Endothelial cell of umbilical vein (primary cell): ENCODE measurements around the gene GDA. TPM values are rescaled to one million over a fixed set of nuclear protein-coding genes. Genes with fewer than 3 reads are reported as not detected.

Experiments used
- BruUV-seq: library from RNA; stranded (reverse); fragments of 400-500 nt; replicated peaks from 2 replicates; lab custom pipeline; 2021; lab: Mats Ljungman, UMichigan
- CTCF ChIA-PET: fragments of 300-600, 350-600 bp; sonication (Branson Sonifier 250); formaldehyde crosslinking; loops from one replicate; lab custom pipeline; 2021; ENCODE audit warnings: antibody characterized with exemption, inconsistent platforms; lab: Charles Lee
- POLR2A ChIA-PET: fragments of 300-600, 350-600 bp; sonication (Branson Sonifier 250); formaldehyde crosslinking; loops from one replicate; lab custom pipeline; 2021; ENCODE audit warnings: antibody characterized with exemption, inconsistent platforms; lab: Charles Lee
- DNase-seq: peaks from one replicate; pipeline ENCODE4 v3.0.0-alpha.2; 2011; ENCODE audit warnings: low read depth, low spot score
- FAIRE-seq: peaks from 2 replicates; lab custom pipeline; 2011; peaks lifted over from hg19 to GRCh38; lab: Jason Lieb, UNC
- H2AFZ ChIP-seq: 2 replicates; pipeline ENCODE4 v1.6.0; 2012; ENCODE audit warnings: low read depth, low read length, control low read depth, inconsistent platforms
- H3K27ac ChIP-seq: 2 replicates; pipeline ENCODE4 v1.5.1; 2011; ENCODE audit warnings: low read depth, mild to moderate bottlenecking, control low read depth, low read length, moderate library complexity; ENCODE audit not compliant: insufficient read depth
- H3K27me3 ChIP-seq, 2 experiments: 2 replicates each; pipeline versions ENCODE4 v1.6.0 to v1.6.1; 2011; ENCODE audit warnings: low read length in 2 of 2, mixed read lengths in 1 of 2; ENCODE audit not compliant: control insufficient read depth in 2 of 2, insufficient read depth in 2 of 2
- H3K36me3 ChIP-seq, 2 experiments: 2 replicates in 1 of 2; 3 replicates in 1 of 2; pipeline ENCODE4 v1.5.1; 2011; ENCODE audit warnings: low read length in 2 of 2, mild to moderate bottlenecking in 1 of 2, moderate library complexity in 1 of 2; ENCODE audit not compliant: control insufficient read depth in 2 of 2, insufficient read depth in 2 of 2; ENCODE audit errors: extremely low read depth in 1 of 2
- H3K4me1 ChIP-seq: 3 replicates; pipeline ENCODE4 v1.5.1; 2011; ENCODE audit warnings: mild to moderate bottlenecking, low read length; ENCODE audit not compliant: control insufficient read depth, insufficient read depth; ENCODE audit errors: extremely low read depth
- H3K4me2 ChIP-seq: 2 replicates; pipeline ENCODE4 v1.6.1; 2011; ENCODE audit warnings: low read length, control low read depth, mixed read lengths; ENCODE audit not compliant: insufficient read depth
- H3K4me3 ChIP-seq, 3 experiments: fragments of 200-600 bp in 1 of 3; sonication (generic), shearing (Covaris generic) in 1 of 3; replicated peaks in 1 of 3; 2 replicates each; pipeline ENCODE4 v1.5.1; 2011 to 2016; ENCODE audit warnings: control low read depth in 3 of 3, low read length in 3 of 3, mild to moderate bottlenecking in 2 of 3, inconsistent platforms in 1 of 3, low read depth in 1 of 3, moderate library complexity in 1 of 3; ENCODE audit not compliant: insufficient read depth in 1 of 3
- H3K79me2 ChIP-seq: 2 replicates; pipeline ENCODE4 v1.6.0; 2012; ENCODE audit warnings: low read length, inconsistent platforms; ENCODE audit not compliant: control insufficient read depth, insufficient read depth
- H3K9ac ChIP-seq: replicated peaks from 2 replicates; pipeline ENCODE3; 2011; ENCODE audit warnings: low read length, control low read depth; ENCODE audit not compliant: insufficient read depth; ENCODE audit errors: extremely low read depth
- H3K9me1 ChIP-seq: replicated peaks from 3 replicates; pipeline ENCODE4 v1.6.0; 2011; ENCODE audit warnings: mild to moderate bottlenecking, low read length; ENCODE audit not compliant: control insufficient read depth, insufficient read depth; ENCODE audit errors: extremely low read depth
- H3K9me3 ChIP-seq: replicated peaks from 2 replicates; pipeline ENCODE4 v1.5.1; 2012; ENCODE audit warnings: low read length, inconsistent platforms; ENCODE audit not compliant: control insufficient read depth, insufficient read depth
- H4K20me1 ChIP-seq: replicated peaks from 2 replicates; pipeline ENCODE3; 2011; ENCODE audit warnings: mild to moderate bottlenecking, low read length; ENCODE audit not compliant: control insufficient read depth, insufficient read depth; ENCODE audit errors: extremely low read depth
- CTCF ChIP-seq, 2 donors: IDR thresholded peaks; 1 replicate in 1 of 2; 2 replicates in 1 of 2; pipeline ENCODE4 v1.5.1; 2011; ENCODE audit warnings: low read length in 2 of 2, mild to moderate bottlenecking in 2 of 2, moderate library complexity in 2 of 2, control low read depth in 1 of 2, inconsistent platforms in 1 of 2, low read depth in 1 of 2; ENCODE audit not compliant: insufficient read depth in 1 of 2; ENCODE audit errors: extremely low read depth in 1 of 2
- EZH2 ChIP-seq: IDR thresholded peaks from 2 replicates; pipeline ENCODE4 v1.6.1; 2012; ENCODE audit warnings: borderline replicate concordance, low read depth, mild to moderate bottlenecking, moderate library complexity, low read length, inconsistent platforms; ENCODE audit not compliant: severe bottlenecking
- FOS ChIP-seq: IDR thresholded peaks from 2 replicates; pipeline ENCODE4 v1.6.1; 2011; ENCODE audit warnings: mild to moderate bottlenecking, low read length, moderate library complexity, borderline replicate concordance; ENCODE audit not compliant: insufficient read depth
- GATA2 ChIP-seq: IDR thresholded peaks from 2 replicates; pipeline ENCODE4 v1.7.0; 2011; ENCODE audit warnings: low read depth, mild to moderate bottlenecking, moderate library complexity, mixed read lengths, low read length; ENCODE audit not compliant: insufficient read length, insufficient read depth
- JUN ChIP-seq: IDR thresholded peaks from 2 replicates; pipeline ENCODE4 v1.6.1; 2011; ENCODE audit warnings: borderline replicate concordance, low read depth; ENCODE audit not compliant: insufficient read length, insufficient read depth
- MAX ChIP-seq: IDR thresholded peaks from 2 replicates; pipeline ENCODE4 v1.6.1; 2011; ENCODE audit not compliant: insufficient read depth, insufficient read length
- MYC ChIP-seq: IDR thresholded peaks from one replicate; pipeline ENCODE4 v1.6.1; 2011; ENCODE audit warnings: mild to moderate bottlenecking, low read depth, low read length
- POLR2A ChIP-seq: IDR thresholded peaks from 2 replicates; pipeline ENCODE4 v1.6.1; 2012; ENCODE audit warnings: low read depth, mild to moderate bottlenecking, control low read depth, low read length
- POLR2AphosphoS5 ChIP-seq: IDR thresholded peaks from 2 replicates; pipeline ENCODE4 v1.6.1; 2012; ENCODE audit warnings: low read depth, mild to moderate bottlenecking, control low read depth, low read length, moderate library complexity; ENCODE audit not compliant: insufficient read depth
- dilution Hi-C: fragments of 300-500 bp; cut with MboI; formaldehyde crosslinking; loops from one replicate; pipeline ENCODE4 v1.15.0; 2019; ENCODE audit warnings: low sequenced_read_pairs; ENCODE audit not compliant: extremely low pct_ligation_motif_present
- intact Hi-C: fragments of 100-400 bp; cut with micrococcal nuclease; formaldehyde crosslinking; loops from one replicate; pipeline ENCODE4 v1.10.0; 2022
- polyA plus RNA-seq, 4 experiments: library from polyadenylated mRNA; depleted of rRNA in 3 of 4; stranded (reverse) in 3 of 4; unstranded in 1 of 4; fragments of >200 nt; gene quantifications; 2 replicates each; pipeline versions ENCODE4 v1.2.1 to v1.2.3, GENCODE V29; 2011 to 2012; ENCODE audit warnings: missing spikeins in 1 of 4
- total RNA-seq: library from RNA; stranded (reverse); gene quantifications from 2 replicates; pipeline ENCODE4 v1.2.3, GENCODE V29; 2021

Gene GDA
- total and polyA plus RNA-seq, 2 donors (not counting 3 experiments of a cell fraction or from before 2014, with no cell fraction given): not detected

- H3K4me2 ChIP-seq: no peak overlapping the region
- DNase-seq (no peak), FAIRE-seq (no peak)
- no peak for TF ChIP-seq MYC
- TF ChIP-seq MAX: no peak
- TF ChIP-seq CTCF (IDR thresholded peaks at IDR 0.05; ENCODE audit: extremely low read depth in 1 of 2, insufficient read depth in 1 of 2, low read depth in 1 of 2, low read length in 2 of 2): no peak
- TF ChIP-seq EZH2: no peak
- no peak for TF ChIP-seq GATA2
- TF ChIP-seq FOS: no peak
- no peak for TF ChIP-seq POLR2AphosphoS5
- TF ChIP-seq JUN: no peak
- no peak for TF ChIP-seq POLR2A
- intact Hi-C loops: no loop called here
- H3K4me1 ChIP-seq: no peaks in the 10 kb centered on the region
- H3K9ac ChIP-seq: no peak overlapping the region
- H4K20me1 ChIP-seq: no peaks in the 10 kb centered on the region
- no peaks in the 10 kb centered on the region for H3K9me3 ChIP-seq
- H3K9me1 ChIP-seq: no peaks in the 10 kb centered on the region
- ChIA-PET POLR2A (no interaction called here), CTCF (no interaction called here)
- dilution Hi-C loops: no loop called here
- H2AFZ ChIP-seq: no peak overlapping the region
- peaks cover 8 to 11% of the 10 kb centered on the region in 2 experiments for H3K27me3 ChIP-seq
- no peak overlapping the region for H3K4me3 ChIP-seq
- BruUV-seq: no TSS peak
- H3K27ac ChIP-seq: no peak overlapping the region
- H3K36me3 ChIP-seq: no peaks in the 10 kb centered on the region
- no peaks in the 10 kb centered on the region for H3K79me2 ChIP-seq
These were observed 887 bp downstream of the GDA start for GRCh38 chr9:72150127-72150526.
